ENCODE data around the gene DENND6A.

The DENND6A gene

GRCh38 chr3:57689367-57690053, 3.4 kb downstream of the DENND6A start:
- Histone ChIP-seq H3K9me3 (ENCODE audit: severe bottlenecking) (no peaks in the 10 kb centered on the region), H3K36me3 (ENCODE audit: low read depth) (peaks cover 26% of the 10 kb centered on the region), H3K4me3 (ENCODE audit: severe bottlenecking) (no peak overlapping the region), H3K27ac (ENCODE audit: poor library complexity, severe bottlenecking) (no peak overlapping the region), H3K27me3 (ENCODE audit: insufficient read depth, poor library complexity, severe bottlenecking) (no peaks in the 10 kb centered on the region), H3K4me1 (ENCODE audit: insufficient read depth, poor library complexity, severe bottlenecking) (peaks cover 16% of the 10 kb centered on the region)
- TF ChIP-seq CTCF (IDR thresholded peaks at IDR 0.05; ENCODE audit: poor library complexity, severe bottlenecking) = no peak
- no peak for ATAC-seq (ENCODE audit: low read depth)
- no peak for DNase-seq (ENCODE audit: low spot score)

DNA sequence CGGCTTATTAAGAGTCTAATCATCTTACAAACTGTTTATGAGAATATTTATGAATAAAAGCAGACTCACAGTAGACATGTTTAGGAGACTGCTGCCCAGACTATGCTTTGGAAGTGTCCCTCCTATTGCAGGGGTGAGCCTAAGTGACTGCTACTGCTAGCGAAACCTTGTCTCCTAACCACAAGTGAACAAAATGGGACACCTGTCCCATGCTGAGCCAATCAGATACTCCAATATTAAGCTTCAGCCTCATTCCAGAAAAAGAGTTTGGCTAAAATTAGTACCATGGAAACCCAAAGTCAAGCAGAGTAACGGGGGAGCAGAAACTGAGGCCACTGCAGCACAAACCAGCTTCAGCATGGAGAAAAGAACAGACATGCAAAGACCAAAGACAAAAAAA, 4.6 kb downstream of the DENND6A start:
- peaks cover 8% of the 10 kb centered on the region for H3K4me1 ChIP-seq (ENCODE audit: insufficient read depth, poor library complexity, severe bottlenecking)
- ATAC-seq (ENCODE audit: low read depth) = no peak
- peaks cover 29% of the 10 kb centered on the region for H3K36me3 ChIP-seq (ENCODE audit: low read depth)
- H3K4me3 ChIP-seq (ENCODE audit: severe bottlenecking) = no peak overlapping the region
- H3K9me3 ChIP-seq (ENCODE audit: severe bottlenecking) = no peaks in the 10 kb centered on the region
- H3K27ac ChIP-seq (ENCODE audit: poor library complexity, severe bottlenecking) = no peak overlapping the region
- no peaks in the 10 kb centered on the region for H3K27me3 ChIP-seq (ENCODE audit: insufficient read depth, poor library complexity, severe bottlenecking)
- DNase-seq (ENCODE audit: low spot score) = no peak
- TF ChIP-seq CTCF (IDR thresholded peaks at IDR 0.05; ENCODE audit: poor library complexity, severe bottlenecking) = no peak

- no peak overlapping the region for H3K27ac ChIP-seq (ENCODE audit: poor library complexity, severe bottlenecking)
- DNase-seq (ENCODE audit: low spot score) (no peak), ATAC-seq (ENCODE audit: low read depth) (no peak)
- no peaks in the 10 kb centered on the region for H3K27me3 ChIP-seq (ENCODE audit: insufficient read depth, poor library complexity, severe bottlenecking)
- H3K4me3 ChIP-seq (ENCODE audit: severe bottlenecking) = no peak overlapping the region
- no peak for TF ChIP-seq CTCF (IDR thresholded peaks at IDR 0.05; ENCODE audit: poor library complexity, severe bottlenecking)
- no peaks in the 10 kb centered on the region for H3K4me1 ChIP-seq (ENCODE audit: insufficient read depth, poor library complexity, severe bottlenecking)
- H3K36me3 ChIP-seq (ENCODE audit: low read depth) = peaks cover 60% of the 10 kb centered on the region
- no peaks in the 10 kb centered on the region for H3K9me3 ChIP-seq (ENCODE audit: severe bottlenecking)
Observed at GRCh38 chr3:57683286-57683685, 9.6 kb downstream of the DENND6A start.

DNA sequence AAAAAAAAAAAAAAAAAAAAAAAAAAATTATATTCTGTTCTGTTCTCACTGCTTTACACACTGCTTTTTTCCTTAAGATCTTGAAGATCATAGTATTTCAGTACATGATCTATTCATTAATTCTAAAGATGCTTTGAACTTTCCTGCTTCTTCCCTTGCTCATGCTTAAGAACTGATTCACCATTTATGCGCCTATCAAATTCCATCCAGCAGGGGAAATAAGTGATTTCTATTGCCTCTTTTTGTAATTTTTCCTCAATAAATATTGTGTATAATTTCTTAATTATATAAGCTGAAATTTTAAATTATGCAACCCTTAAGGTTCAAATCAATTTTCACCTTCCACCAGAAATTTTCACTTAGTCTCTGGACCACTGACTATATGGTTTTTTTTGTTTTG, 10.6 kb downstream of the DENND6A start:
- Histone ChIP-seq H3K9me3 (ENCODE audit: severe bottlenecking) (no peaks in the 10 kb centered on the region), H3K27ac (ENCODE audit: poor library complexity, severe bottlenecking) (no peak overlapping the region), H3K4me1 (ENCODE audit: insufficient read depth, poor library complexity, severe bottlenecking) (no peaks in the 10 kb centered on the region), H3K36me3 (ENCODE audit: low read depth) (peaks cover 69% of the 10 kb centered on the region), H3K4me3 (ENCODE audit: severe bottlenecking) (no peak overlapping the region), H3K27me3 (ENCODE audit: insufficient read depth, poor library complexity, severe bottlenecking) (no peaks in the 10 kb centered on the region)
- no peak for DNase-seq (ENCODE audit: low spot score)
- no peak for ATAC-seq (ENCODE audit: low read depth)
- TF ChIP-seq CTCF (IDR thresholded peaks at IDR 0.05; ENCODE audit: poor library complexity, severe bottlenecking) = peak; percentile 14

GRCh38 chr3:57681691-57682090, 11.2 kb downstream of the DENND6A start:
- H3K4me1 ChIP-seq (ENCODE audit: insufficient read depth, poor library complexity, severe bottlenecking) = no peaks in the 10 kb centered on the region
- H3K36me3 ChIP-seq (ENCODE audit: low read depth) = peaks cover 65% of the 10 kb centered on the region
- H3K9me3 ChIP-seq (ENCODE audit: severe bottlenecking) = no peaks in the 10 kb centered on the region
- no peak for ATAC-seq (ENCODE audit: low read depth)
- no peak for DNase-seq (ENCODE audit: low spot score)
- TF ChIP-seq CTCF (IDR thresholded peaks at IDR 0.05; ENCODE audit: poor library complexity, severe bottlenecking) = no peak
- no peak overlapping the region for H3K27ac ChIP-seq (ENCODE audit: poor library complexity, severe bottlenecking)
- H3K27me3 ChIP-seq (ENCODE audit: insufficient read depth, poor library complexity, severe bottlenecking) = no peaks in the 10 kb centered on the region
- no peak overlapping the region for H3K4me3 ChIP-seq (ENCODE audit: severe bottlenecking)

Measured in RWPE2 (cell line).